IPS DF 4.7 (cell line): ENCODE results near the gene IRF2.

ENCODE experiments used
- DNase-seq: peaks from one replicate; pipeline ENCODE4 v3.0.0-alpha.2; 2013; ENCODE audit warnings: low spot score; ENCODE audit errors: extremely low read depth

The IRF2 gene

DNA sequence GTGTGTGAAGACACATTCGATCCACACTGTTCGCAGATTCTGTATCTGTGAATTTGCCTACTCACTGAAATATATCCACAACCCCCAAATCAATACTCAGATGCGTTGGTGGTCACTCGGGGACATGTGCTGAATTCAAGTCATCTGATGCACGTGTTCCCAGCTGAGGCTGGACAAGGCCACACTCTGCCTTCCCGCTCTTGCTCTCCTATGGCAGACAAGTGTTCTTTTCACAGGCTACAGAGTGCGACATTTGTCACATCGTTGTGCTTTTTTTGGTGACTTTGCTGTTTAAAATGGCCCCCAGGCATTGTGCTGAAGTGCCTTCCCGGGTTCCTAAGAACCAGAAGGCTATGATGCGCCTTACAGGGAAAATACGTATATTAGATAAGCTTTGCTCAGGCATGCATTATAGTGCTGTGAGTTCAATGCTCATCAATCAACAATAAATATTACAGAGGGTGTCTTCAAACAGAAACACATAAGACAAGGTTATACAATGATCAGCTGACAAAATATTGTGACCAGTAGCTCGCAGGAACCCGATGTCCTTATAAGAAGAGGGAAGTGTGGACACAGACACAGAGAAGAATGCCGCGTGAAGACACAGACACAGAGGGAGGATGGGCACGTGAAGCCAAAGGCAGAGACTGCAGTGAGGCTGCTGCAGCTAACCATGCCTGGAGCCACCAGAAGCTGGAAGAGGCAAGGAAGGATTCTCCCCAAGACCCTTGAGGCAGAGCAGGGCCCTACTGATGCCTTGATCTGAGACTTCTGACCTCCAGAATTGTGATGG lies 42.0 kb downstream of the IRF2 start:
- DNase-seq, result no peak

DNA sequence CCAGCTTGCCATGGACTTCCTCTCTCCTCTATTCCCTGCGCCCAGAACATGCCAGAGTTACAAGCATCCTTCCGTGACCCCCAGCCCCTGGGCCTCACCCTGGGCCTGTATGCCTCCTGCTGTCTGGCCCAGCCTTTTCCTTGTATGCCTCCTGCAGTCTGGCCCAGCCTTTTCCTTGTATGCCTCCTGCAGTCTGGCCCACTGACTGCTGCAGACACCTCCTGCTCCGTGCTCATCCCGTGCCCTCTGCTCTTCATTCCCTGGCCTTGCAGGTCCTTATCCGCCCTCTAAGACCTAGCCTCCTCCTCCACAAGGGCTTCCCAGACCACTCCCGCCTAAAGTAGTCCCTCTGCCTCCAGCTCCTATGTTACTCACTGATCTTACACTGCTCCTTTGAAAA lies 44.2 kb downstream of the IRF2 start:
- no peak for DNase-seq

DNA sequence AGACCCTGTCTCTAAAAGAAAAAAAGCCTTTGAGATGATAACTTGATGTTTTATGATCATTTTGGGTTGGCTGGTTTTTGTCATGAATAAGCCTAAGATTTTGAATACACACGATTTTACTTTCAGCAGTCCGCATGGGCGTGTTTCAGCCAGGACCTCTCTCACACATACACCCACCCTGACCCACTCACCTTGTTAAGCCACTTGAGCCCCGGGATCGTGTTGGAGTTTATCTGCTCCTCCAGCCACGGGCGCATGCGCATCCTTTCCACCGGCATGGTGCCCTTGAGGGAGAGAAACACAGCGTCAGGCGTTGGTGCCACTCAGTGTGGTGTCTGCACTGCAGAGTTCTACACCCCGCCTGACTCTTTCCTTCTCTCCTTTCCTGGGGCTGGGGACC lies 45.6 kb downstream of the IRF2 start:
- no peak for DNase-seq

DNA sequence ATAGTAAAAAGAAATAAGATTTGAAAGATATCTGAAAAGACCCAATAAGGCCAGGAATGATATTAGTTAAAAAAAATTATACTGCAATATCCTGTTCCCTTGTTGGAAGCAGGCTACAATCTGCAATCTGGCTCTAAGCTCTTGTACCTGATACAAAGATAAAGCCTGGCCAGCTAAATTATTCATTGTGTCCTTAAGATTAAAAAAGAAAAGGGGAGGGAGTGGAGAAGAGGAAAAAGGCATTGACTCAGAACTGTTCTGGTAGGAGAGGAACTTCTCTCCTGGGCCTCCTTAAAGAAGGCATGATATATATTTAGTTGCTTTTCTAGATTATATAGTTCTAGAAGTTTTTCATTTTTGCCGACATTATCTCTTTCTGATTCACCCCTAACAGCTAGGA lies 46.7 kb downstream of the IRF2 start:
- no peak for DNase-seq

DNA sequence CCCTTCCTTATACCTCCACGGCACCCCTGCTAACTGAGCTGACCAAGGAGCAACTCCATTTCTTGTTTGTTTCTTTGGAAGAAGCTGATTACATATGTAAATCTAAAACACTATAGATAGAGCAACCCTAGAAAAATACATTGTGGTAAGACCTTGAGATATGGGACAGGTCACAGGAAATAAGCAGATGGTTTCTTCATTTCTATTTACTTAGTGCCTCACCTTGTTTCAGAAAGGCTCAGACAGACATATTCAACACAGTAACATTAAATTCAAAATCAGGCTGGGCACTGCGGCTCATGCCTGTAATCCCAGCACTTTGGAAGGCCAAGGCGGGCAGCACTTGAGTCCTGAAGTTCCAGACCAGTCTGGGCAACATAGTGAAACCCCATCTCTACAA lies 47.3 kb downstream of the IRF2 start:
- DNase-seq, result no peak

DNA sequence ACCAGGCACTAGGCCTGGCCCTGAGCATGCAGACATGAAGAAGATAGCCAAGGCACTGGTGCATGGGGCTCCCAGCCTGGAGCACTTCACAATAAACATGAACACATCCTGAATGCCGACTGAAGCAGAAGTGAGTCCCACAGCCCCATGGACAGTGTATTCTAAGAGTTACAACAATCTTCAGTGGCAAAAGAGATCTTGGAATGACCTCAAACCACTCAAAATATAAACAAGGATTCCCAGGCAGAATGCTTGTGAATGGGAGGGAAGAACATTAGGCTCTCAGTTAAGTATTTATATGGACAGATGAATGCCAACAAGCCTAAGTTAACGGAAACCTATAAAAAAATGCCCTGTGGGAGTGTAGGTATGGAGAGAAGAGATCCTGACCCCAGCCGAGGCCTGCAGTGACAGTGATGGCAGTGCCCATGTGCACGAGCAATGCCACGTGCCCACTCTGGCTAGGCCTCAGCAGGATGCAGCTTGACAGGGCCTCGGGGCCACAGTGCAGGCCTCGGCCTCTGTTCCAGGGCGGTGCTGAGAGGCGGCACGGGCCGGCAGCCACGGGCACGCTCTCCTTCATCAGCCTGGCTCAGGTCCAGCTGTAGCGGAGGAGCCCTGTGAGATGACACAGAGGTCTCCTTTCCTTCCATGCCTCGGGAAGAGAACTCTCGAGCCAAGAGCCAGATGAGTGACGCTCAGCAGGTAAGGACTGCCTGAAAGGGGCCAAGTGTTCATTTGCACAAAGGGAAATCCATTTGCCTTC lies 49.2 kb downstream of the IRF2 start:
- no peak for DNase-seq

DNA sequence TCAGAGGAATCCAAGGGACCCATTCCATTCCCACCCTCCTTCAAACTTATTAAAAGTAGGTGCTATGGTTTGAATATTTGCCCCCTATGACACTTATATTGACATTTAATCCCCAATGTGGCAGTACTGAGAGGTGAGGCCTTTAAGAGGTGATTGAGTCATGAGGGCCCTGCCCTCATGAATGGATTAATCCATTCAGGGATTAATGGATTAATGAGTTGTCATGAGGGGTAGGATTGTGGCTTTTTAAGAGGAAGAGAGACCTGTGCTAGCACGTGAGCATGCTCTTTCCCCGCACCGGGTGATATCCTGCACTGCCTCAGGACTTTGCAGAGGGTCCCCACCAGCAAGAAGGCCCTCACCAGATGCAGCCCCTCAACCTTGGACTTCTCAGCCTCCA lies 50.1 kb downstream of the IRF2 start:
- DNase-seq, result no peak

DNA sequence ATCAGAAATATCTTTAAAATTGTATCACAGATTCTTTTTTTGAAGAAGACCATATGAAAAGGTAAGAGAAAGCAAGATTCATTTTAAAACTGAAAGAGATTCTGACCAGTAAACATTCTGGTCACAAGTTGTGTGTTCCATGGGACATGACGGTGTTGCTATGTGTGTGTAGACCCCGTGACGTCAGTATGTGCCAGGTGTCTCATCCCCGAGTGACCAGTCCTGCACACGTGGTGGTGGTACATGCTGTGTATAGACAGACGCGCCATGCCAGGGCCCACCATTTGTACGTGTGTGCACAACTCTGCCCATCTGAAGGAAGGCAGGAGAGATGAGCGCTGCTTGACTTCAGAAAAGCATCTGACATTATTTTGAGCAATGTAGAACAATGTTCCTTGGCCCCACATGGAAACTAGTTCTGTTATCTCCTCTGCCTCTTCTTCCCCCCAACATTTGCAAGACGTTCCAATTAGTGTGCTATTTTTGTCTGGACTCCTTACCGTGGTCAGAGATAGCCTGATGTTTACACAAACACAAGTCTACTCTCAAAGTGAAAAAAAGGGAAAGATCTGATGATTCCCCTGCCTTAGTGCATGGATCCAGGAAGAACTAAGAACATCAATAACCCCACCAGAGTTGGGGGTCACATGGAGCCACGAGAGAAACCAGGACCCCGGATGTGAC lies 51.2 kb downstream of the IRF2 start:
- no peak for DNase-seq

DNA sequence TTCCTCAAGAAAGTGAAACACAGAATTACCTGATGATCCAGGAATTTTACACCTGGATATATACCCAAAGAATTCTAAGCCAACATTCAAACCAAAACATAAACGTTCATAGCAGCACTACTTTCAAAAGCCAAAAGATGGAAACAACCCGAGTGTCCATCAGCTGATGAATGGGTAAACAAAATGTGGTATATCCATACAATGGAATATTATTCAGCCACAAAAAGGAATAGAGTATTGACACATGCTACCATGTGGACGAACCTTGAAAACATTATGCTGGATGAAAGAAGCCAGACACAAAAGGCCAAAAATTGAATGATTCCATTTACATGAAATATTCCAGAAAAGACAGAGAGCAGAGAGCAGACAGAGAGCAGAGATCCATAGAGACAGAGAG lies 52.0 kb downstream of the IRF2 start:
- no peak for DNase-seq

DNA sequence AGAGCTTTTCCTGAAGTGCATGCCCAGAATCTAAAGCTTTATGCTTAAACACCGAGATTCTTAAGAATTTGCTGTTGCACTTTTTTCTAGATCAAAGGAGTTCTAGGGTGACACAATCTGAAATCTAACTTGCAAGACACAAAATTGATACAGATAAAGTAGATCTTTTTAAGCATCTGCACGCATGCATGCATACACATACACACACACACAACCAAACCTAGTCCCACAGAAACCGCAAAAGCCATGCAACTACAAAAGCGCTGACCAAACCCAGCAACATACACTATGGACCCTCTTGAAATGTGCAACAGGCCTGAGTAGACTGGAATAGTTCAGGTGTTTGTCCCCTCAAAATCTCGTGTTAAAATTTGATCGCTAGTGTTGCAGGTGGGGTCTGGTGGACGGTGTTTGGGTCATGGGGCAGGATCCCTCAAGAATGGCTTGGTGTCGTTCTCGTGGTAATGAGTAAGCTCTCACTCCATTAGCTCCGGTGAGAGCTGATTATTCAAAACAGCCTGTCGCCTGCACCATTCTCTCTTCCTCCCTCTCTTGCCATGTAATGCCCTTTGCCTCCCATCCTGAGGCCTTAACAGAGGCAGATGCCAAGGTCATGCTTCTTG lies 52.7 kb downstream of the IRF2 start:
- no peak for DNase-seq

DNA sequence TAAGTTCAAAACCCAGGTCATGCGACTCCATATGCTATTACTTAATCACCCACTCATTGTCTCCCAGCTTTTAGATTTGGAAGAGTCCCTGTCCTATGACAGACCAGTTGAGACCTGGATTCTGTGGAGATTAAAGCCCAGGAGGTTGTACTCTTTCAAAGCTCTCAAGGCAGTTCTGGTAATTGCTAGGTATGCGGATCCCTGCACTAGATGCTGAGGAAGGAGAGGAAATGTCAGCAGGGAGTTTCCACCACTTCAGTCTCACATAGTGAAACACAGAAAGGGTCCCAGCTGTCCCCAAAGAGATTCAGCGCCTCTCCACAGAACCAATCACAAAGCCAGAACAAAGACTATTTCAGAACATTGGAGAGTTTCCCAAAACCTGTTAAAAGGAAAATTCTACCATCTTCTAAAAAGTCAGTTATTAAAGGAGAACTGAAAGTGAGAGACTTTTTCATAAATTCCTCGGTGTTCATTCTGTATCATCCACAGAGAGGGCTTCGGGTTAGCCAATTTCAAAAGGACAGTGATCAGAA lies 53.4 kb downstream of the IRF2 start:
- no peak for DNase-seq

DNA sequence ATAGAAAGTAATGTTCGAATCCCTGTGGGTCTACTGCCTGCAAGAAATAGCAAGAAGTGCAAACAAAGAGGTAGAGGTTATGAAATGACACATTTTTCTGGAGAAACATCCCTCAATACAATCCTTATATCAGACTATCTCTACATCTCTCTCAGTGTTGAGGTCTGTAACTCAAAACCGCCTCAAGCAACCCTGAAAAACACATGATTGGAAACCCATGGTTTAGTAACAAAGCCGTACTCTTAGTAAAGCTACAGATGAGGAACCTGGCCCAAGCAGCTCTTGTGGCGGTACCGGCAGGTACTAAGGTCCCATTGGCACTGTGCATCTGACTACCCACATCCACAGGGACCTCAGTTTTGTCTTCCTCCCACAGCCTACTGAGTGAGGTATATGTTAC lies 53.9 kb downstream of the IRF2 start:
- no peak for DNase-seq

DNA sequence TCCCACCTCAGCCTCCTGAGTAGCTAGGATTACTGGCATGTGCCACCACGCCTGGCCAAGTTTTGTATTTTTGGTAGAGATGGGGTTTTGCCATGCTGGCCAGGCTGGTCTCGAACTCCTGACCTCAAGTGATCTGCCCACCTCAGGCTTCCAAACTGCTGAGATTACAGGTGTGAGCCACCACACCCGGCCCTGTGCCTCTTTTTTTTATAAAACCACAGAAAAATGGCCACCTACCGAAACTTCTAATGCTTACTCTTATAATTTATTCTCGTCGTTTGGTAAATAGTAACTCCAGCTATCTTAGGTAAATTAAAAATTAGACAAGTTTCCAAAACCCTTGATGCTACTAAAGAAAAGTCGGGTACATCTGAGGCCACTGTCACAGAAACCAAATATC lies 54.4 kb downstream of the IRF2 start:
- no peak for DNase-seq

DNA sequence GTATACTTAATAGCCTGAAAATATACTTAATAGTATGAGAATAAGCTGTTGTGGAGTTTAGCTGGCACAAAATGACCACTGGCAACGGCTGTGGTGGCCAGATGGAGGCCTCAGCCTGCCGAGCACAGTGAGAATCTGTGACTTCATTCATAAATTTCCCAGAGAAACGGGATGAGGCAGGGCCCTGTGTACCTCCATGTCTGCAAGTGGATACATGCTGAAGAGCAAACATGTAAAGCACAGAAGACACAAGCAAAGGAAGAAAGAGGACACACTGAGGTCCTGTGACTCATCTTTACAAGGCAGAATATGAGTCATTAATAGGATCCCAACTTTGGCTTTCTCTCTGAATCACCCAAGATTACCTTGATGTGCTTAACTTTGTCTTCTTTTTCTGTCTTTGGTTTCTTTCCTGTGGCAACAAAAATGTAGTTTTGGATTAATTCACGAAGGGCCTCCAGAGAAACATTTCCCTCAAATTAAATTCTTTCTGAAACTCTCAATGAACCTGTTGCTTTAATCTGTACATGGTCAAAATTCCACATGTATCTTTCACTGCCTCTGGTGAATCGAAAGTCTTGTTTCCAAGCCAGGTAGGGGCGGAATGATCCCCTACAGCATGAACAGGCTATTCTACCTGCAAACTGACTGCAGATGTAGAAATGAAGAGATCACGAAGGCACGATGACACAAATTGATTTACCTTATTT lies 56.4 kb downstream of the IRF2 start:
- DNase-seq, result no peak

DNA sequence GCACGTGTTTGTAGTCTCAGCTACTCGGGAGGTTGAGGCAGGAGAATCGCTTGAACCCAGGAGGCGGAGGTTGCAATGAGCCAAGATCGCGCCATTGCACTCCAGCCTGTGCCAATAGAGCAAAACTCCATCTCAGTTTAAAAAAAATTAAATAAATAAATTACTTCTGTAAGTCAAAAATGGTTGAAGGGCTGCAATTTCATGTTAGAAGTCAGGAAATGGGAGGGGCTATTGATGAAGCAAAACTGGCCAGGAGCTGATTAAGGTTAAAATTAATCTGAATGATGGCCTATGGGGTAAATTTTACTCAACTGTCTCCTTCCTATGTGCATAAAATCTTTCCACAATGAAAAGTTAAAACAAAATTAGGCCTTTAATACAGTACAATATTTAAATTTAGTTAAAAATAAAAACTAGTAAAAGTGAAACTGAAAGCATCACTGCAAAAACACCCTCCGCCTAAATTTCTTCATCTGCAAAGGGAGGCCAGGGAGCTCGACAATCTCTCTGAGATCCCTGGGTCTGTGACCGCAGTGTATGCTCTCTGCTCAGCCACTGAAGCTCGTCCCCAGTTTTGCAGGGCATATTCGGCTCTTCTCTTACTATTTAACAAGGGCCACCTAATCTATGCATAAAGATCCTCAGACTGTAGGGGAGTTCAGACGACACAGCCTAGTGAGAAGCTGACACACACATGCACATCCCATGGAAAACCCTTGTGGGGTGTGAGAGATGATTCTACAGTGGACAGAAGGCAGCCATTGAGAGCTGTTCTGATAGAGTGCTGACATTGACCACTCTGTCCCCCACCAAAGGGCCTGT lies 57.2 kb downstream of the IRF2 start:
- no peak for DNase-seq

DNA sequence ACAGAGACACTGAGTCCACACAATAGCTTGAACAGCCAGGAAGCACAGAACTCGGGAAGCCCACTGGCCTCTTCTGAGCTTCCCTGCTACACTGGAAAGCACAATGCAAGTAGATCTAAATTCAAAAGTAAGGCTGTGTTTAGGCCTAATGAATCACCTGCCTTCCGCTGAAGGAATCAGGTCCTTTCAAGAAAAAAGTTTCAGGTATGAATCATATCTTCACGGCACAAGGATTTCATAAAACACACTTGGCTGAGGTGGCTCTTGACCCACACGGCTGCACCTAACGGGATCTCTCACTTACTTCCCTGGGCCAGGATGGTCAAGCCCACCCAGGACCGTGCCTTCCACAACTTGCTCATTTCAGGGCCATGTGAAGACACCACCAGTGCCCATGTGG lies 59.3 kb downstream of the IRF2 start:
- DNase-seq, result no peak

DNA sequence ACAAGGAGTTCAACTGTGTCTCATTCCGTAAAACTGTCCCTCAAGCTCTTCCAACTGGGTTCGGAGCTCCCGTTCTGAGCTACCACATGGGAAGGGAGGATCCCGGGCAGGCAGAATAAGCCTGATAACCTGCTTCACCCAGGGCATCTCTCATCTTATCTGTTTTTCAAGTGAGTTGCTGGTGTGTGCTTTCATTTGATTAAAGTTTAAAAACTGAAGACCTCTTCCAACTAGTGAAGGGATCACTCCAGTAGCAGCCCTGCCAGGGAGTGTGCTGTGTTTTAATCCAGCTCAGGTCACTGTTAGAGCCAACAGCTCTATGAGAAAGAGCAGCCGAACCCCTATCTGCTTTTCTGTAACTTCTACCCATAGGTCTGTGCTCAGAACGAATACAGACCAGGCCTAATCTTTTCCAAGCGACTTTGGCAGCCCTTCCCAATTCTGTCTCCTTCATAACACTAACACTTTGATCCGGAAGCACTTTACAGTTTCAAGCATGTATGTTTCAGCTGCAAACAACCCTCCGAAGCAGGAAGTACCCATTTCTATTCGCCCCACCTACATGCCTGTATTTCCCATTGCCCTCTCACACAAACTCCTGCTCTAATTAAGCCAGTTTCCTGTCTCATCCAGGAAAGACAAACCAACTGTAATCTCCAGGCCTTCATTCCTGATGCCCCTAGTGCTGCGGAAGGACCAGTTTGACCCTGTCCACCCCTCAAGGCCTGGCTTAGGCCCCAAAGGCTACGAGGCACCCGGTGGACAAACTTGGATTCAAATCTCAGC lies 60.9 kb downstream of the IRF2 start:
- DNase-seq, result no peak

DNA sequence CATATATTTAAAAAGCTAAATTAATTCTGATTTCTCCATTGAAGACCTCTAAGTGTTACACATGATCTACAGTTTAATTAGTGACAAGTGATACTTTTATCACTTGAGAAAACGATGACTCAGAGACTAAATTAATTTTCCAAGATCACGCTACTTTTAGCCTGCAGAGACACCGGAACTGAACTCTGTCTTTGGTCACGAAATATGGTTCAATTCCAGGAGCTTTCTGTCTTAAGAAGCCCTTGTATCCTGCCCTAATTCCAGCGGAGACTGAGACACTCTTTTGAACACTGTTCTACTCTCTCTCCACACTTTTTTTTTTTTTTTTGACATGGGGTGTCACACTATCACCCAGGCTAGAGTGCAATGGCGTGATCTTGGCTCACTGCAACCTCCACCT lies 63.6 kb downstream of the IRF2 start:
- no peak for DNase-seq

DNA sequence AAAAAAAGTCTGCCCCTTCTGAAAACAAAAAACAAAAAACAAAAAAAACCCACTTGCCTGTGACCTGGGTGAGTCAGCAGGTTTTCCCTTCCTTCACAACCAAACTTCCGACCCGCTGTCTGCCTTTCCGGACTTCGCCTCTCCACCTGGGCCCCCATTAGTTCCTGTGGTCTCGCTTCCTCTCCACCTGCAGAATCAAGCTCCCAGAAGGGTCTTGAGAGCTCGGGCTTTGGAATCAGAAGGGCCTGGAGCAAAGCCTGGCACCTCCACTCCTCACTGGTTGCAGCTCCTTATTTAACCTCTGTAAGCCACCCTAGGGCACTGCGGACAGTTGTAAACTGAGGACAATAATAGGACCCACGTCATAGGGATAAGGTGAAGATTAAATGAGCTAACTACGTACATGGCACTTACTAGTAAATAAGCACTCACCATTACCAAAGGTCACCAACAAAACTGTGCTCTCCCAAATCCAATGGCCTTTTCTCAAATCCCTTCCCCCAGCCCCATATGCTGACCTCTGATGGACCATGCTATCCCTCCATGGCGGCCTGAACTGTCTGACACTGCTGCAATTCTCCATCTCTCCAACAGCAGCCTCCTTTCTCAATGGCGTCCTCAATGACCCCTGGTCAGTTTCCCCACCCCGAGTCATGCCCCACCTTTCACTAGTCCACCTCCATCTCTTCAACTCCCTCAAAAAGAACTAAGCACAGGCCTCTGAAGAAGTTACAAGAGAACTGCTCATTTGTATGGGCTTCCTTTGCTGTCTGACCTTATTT lies 64.2 kb downstream of the IRF2 start:
- DNase-seq, result no peak
